Activated CD4-positive, CD25-positive, alpha-beta regulatory T cell (primary cell): ENCODE data around the gene ATXN7L1.
"Not testable (repeated sequence)": the region's sequence is repeated elsewhere in the genome, so short reads cannot be mapped to it uniquely, and the experiment has no call there.

Source experiments
- DNase-seq, 4 experiments: peaks; one replicate each; lab custom pipeline; 2025; lab: John Stamatoyannopoulos, UW

The ATXN7L1 gene

DNA sequence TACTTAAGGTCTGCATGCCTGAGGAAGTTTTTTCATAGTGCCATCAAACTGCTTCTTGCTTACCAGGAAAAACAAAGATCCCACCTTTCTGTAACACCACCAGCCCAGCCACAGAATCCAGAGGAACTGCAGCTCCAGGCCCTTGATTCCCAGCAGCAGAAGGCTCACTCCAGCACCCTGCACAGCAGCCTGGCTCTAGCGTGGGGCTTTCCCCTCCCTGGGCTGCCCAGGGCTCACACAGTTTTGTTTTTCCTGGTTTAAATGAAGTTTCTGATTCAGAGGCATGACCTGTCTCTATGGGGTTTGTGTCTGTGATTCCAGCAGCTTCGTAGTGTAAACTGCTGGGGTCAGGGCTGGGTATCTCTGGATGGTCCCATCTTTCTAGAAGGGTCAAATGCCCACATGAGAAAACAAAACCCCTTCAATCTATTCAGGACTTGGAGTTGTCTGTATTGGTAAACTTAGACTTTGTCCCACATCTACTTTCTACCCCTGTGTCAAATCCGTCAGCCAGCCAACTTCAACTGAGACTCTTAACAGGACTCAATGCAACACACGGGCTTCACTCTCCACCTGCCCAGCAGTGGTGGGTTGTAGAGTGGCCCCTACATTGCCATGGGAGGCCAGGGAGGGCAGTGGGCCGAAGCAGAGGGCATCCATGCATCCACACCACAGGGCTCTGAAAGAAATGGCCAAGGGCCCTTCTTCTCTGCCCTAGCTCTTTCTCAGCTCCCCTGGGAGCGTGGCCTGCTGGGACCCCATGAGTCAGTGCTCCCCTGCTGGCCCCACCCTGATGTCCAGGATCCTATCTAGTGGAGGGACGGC is 73.6 kb downstream of the ATXN7L1 start:
- DNase-seq, result no peak

DNA sequence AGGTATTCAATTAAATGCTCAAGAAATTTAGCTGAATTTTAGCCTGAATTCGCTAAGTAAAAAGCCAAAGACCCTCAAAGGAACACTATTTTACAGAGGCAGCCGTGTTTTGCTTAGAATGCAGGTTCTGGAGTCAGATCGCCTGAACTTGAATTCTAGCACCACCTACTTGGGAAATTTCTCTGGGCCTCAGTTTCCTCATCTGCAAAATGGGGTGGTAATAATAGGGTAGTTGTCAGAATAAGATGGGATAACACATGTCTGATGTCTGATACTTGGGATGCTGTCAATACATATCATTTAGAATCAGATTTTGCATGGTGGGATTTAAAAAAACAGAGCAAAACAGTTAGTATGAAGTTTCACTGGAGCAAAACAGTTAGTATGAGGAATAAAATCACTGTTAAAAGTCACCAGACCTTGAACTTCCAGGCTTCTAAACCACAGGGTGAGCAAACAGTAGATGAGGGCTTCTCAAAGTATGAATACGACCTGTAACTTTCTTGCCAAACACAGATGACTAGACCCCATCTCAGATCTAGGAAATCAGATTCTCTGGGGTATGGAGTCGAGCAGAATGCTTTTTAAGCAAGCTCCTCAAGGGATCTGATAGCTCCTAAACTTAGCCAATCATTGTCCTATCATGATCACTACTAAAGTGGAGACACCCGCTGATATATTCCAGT is 75.4 kb downstream of the ATXN7L1 start:
- no peak for DNase-seq

DNA sequence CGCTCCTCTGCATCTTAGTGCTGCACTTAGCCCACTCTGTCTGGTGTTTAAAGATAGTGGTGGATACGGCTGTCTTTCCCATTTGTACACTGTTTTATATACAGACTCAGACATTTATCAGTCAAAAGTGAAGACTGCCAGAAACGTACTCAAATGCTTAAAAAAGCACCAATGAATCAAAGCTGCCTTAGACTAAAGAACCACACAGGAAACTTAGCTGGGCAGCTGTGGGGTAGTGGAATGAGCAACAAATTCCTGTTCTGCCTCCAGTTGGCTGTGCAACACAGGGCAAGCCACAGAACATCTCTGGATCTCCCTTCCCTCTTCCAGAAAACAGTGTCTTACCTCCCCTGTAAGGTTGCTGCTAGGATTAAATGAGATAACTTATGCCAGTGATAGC is 76.0 kb downstream of the ATXN7L1 start:
- no peak for DNase-seq

DNA sequence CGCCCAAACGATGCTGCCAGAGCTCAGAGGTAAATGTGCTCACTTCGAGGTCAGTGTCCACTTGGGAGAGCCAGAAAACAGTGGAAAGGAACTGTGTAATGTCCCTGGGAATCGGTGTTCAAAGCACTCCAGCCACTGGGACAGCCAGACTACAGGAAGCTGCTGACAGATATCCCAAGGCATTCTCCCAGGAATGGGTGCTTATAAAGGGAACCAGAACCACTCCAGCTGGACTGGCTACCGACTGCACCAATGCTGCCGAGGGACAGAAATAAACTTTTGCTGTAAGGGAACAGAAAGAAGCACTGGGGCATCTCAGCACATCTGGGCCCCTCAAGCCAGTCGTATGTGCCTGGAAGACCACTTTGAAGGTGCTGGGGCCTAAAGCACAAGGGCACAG is 76.7 kb downstream of the ATXN7L1 start:
- DNase-seq, result no peak

DNA sequence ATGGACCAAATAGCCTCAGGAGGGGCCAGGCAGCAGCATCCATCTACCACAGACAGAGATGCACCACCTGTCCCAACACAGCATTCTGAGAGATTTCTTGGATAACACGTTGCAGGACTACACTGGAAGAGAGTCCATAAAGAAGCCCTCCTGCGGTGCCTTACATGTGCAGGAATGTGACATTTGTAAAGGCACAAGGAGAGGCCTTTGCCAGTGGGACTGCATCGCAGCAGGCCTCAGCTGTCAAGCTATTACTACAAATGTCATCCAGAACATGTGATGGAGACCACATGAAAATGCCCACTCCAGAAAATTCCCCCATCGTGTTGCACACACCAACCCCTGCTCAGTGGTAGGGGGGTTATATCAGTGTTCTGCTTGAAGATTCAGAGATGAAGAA is 77.4 kb downstream of the ATXN7L1 start:
- no peak for DNase-seq

DNA sequence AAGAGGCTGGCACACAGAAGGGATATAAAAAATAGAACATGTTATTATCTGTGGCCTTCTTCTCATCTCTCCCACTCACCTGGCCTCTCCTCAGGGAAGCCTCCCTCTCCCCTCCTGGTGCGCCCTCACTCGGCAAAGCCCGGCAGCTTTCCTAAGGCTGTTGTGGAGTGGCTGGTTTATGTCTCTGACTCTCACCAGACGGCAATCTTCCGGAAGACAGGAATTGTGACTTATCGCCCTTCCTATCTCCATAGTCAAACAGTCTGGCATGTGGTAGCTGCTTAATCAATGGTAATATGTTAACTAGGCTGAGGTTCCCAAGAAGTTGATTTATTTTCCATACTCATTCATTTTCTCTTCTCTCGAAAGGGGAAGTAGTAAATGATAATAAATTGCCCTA is 78.7 kb downstream of the ATXN7L1 start:
- DNase-seq, result no peak

DNA sequence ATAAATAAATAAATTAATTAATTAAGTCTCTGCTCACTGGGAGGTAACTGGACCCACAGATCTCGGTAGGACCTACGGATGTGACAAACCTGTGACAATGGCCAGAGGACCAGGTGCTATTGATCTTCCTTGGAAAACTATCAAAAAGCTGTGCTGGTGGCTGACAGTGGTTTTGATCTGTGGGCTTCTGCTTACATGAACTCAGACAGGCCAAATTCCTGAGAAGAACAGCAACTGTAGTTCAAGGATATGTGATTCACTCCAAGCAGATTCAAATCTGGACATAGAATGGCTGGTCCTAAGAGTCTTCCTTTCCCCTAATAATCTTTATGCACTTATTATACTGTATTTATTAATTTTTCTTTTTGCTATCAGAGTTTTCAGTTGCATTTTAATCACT is 80.0 kb downstream of the ATXN7L1 start:
- DNase-seq, result no peak

DNA sequence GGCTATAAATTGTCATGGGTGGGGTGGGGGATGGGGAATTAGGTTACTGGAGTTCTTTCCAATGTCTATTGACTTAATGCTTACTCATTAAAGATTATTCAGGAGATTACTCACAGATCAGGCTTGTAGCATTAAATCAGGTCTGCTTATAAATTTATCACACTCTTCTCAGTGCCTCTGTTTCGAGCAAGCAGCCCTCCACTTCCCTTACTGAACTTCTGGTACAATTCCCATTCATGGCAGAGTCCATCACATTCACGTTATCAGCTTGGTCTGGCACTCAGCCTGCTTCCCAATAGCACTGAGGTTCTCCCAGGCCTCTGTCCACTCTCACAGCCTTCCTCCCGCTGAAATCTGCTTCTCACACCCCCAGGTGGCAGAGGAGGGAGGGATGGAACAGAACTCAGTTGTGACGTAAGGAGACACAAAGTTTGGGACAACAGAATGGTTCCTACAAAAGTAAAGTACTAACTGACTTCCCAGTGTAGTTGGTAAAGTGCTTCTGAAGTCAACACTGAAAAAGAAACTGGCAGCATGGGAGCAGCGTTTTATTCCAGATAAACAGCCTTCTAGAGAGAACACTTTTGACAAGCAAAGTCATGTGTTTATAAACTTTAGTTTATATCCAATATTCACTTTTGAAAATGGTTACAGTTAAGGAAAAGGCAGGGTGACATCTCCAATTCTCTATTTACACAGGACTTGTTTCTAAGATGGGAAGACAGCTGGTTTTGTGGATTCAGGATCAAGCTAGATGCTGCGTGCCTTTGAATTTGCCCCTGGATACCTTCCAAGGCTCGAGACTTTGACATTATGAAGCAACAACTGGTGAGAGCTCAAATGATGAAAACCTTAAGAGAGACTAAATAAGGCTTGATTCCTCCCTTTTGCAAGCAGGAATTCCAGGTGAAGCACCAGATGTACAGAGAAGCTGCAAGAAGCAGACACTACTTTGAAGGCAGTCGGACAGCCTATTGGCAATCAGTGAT is 81.4 kb downstream of the ATXN7L1 start:
- no peak for DNase-seq

DNA sequence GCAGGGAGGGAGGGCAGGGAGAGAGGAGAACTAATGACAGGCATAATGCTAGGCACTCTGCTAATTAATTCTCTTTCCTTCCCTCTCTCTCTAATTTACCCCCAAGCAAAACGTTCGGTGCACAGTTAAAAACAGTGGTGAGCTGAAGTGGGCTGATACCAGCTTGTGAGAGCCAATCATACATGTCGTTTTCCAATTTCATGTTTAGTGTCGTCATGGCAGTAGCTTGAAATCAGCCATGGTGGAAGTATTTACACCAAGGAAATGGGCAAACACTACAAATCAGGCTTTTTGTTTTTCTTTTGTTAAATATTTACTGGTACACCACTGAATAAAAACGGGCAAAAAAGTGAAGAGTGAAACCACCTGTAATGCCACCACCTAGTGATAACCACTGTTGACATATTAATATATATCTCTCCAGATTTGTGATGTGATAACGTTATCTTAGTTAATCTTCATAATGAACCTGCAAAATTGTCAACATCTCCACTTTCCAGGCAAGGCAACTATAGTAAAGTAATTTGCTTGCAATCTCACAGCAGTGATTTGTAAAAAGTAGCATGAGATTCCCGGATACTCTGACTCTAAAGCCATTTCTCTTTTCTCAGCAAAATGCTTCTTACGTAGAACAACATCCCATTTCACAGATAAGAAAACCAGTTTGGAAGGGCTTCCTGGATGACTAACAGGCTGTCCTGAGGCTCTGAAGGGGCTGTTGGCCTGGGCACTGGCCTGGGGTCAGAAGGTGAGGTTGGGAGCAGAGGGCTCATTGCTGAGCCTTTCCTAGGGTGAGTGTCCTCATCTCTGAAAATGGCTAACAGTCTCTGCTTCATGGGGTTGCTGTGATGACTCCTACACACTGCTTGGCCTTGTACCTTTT is 83.7 kb downstream of the ATXN7L1 start:
- DNase-seq, result no peak

DNA sequence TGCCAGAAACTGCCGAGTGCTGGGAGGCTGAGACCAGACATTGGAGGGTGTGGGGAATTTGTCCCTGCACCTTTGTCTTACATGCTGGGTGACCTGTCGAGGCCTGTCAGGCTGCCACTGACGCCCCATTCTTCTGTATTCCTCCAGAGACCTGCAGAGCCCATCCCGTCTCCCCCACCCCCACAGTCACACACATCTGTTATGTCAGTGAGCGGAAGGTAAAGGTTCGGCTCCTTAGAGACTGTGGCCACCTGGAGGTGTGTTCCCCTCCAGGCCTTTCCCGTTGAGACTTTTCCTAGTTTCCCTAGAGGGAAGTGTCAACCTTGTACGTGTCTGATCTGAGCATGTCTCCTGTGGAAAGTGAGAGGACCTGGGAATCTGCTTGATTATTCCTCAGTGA is 84.5 kb downstream of the ATXN7L1 start:
- DNase-seq, result no peak

DNA sequence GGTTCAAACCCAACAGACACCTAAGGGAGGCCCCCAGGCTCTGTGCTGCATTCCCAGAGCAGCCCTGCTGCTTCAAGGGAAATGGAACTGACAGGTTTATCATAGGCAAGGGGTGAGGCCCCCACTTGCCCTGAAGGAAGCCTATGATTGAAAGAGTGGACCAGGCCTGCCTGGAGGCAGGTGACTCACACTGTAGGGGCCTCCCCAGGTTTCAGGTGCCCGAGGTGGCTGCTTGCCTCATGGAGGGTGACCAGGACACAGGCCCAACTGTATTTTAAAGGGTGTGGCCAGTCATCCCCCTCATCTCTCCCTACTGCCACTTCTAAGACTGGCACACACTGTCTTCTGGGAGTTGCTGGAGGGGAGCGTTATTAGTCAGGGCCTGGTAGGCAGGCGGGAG is 85.4 kb downstream of the ATXN7L1 start:
- DNase-seq, result no peak

DNA sequence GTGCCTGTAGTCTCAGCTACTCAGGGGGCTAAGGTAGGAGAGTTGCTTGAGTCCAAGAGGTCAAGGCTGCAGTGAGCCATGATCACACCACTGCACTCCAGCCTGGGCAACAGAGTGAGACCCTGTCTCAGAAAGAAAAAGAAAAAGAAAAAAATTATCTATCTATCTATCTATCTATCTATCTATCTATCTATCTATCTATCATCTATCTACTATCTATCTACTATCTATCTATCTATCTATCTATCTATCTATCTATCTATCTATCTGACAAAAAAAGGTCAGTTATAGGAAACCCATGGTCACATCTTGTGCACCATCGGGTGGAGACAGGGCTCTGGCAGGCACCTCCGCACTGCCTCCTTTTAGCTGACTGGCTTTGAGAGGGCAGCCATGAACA is 85.9 kb downstream of the ATXN7L1 start:
- not testable (repeated sequence) for DNase-seq

DNA sequence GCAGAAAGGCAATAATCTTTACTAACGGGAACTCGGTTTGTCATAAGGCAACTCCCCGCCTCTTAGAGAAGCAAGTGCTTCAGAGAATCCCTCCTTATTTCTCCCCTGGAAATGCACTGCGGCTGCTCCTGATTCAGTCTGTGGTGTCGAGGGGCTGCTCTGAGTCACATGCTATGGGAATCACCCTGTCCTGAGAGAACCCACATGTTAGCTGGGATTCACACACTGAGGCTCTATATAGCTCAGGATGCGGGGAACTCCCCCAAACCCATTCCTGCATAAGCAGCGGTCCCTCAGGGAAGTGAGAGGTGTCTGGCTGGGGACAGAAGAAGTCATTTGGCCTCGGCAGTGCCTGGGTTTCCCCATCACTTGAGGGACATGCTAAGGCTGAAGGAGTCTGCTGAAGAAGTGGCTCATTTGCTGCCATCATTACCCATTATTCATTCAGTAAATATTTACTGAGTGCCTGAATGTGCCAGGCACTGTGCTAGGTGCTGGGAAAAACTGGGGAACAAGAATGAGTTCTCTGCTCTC is 87.5 kb downstream of the ATXN7L1 start:
- DNase-seq, result no peak

DNA sequence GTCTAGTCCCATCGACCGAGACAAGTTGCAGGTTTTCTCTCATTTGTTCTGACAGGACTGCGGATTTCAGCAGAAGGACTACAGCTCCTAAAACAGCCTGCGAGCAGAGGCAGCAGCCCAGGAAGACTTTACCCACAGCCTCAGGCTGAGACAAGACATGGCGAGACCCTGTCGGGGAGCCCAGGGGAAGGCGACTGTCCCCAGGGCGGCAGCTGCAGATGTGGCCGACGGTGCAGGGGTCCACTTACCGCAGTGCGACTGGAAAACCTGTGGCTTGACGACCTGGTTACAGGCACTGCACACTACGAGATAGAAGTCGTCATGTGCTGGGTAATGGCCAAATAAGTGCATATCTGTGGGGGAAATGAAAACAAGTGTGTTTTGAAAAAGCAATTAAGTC is 88.0 kb downstream of the ATXN7L1 start:
- DNase-seq, result no peak

DNA sequence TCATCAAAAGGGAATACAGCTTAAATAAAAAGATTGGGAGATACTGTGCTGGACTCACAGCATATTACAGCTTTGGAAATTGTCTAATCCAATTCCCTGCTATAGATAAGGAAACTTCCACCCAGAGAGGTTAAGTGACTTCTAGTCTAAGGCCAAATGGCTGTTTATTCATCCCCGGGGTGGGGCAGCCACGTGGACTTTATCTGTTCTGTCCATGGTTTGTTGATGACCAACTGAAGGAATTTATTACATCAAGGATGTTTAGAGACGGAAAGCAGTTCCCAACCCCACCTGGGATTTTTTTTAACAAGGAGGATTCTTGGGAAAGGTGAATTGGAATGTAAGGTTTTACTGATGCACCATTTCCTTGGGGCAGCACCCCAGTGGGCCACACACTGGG is 88.6 kb downstream of the ATXN7L1 start:
- no peak for DNase-seq

DNA sequence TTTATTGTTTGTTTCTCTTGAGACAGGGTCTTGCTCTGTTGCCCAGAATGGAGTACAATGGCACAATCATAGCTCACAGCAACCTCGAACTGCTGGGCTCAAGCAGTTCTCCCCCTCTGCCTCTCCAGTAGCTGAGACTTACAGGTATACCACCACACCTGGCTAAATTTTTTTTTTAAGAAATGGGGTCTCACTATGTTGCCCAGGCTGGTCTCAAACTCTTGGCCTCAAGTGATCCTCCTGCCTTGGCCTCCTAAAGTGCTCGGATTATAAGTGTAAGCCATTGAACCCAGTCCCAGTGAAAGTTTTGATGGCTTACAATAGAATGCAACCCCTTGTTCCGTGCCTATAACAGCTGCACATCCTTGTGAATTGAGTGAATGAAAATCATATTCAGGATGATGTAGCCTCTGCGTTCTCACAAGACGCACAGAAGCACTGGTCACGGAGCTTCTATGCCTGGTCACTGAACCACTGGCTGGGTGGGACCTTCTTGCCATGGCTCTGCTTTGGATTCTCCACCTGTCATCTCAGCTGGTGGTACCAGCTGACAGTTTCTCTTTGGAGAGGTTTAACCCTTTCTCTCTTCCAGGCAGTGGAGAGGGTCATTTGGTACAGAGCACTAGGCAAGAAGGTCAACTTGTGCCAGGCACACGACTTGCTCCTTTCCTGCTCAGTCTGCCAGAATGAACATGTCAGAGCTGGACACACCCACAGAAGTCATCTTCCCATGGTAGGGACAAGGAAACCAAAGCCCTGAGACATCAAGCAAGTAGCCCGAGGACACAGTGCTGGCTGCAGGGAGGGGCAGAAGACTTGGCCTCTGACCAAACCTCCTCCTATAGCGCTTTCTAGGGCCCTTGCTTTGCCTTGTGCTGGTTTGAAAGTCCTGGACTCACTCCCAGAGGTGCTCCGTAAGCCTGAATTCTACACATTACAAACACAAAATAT is 89.6 kb downstream of the ATXN7L1 start:
- DNase-seq, result no peak

DNA sequence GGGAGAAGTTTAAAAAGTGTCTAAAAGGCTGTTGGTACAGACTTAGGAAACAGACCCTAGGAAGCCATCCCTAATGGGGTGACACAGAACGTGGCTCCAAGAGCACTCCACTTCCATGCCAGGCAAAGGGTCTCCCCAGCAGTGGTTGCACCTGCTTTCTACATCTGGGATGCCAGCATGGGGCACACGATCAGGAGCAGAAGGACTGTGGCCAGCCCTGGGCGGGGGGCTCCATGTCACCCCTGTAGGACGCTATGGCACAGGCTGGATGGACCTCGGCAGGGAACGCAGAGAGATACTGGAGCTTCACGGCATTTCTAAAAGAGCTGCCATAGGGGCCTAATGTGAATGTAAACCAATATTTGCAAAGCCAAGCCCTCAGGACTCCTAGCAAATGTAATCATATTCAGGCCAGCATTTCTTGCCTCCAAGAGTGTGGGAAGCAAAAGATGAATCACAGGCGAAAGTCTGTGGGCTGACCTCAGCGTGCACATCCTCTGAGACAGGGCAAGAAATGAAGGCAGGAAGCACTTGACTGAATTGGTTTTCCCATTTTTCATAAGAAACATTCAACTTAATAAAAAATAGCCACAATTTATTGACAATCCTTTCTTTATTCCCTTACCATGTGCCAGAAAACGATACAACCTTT is 93.9 kb downstream of the ATXN7L1 start:
- DNase-seq, result no peak

DNA sequence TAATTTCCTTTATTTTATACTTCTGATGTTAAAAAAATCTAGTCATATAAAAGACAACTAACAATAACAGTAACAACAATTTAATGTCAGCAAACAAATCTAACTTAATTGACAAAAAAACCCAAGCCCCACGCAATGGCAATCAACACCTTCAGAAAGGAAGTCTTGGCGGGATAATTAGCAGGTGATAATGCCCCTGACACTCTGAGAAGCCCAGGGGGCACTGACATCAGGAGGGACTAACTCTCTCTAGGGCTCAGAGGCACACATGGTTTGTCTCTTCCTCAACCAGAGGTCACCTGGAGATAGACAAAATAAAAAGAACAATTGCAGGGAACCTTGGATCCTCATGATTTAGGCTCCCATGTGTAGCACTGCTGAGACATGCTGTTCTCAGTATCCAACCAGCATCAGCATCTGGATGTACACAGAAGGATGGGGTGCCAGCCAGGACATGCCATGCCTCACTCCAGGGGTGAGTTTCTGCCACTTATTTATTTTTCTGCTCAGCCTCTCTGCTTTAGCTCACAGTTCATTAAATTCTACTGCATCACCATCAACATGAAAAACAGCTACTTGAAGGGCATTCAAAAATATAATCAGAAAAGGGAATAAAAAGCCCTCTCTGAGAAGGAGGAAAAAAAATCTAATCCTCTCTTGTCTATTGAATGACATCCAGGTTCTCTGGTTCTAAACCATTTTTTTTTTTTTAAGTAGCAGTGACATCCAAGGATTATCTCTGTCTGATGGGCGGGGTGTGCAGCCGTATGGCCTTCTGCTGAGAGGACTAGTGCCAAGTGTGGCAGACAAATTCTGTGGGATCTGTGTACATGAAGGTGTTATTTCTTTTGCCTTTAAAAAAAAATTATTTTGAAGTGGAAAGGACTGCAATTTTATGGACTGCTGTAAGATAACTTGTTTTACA is 96.3 kb downstream of the ATXN7L1 start:
- DNase-seq, result no peak
